Iris pigment epithelial cell (primary cell): ENCODE data around the gene ALS2.
"Not testable (repeated sequence)": the region's sequence is repeated elsewhere in the genome, so short reads cannot be mapped to it uniquely, and the experiment has no call there.

ENCODE experiments used
- DNase-seq: peaks from one replicate; pipeline ENCODE4 v3.0.0-alpha.2; 2011; ENCODE audit warnings: low read depth

ALS2 gene

GRCh38 chr2:201794294-201794693, 13.6 kb upstream of the ALS2 start:
- no peak for DNase-seq

DNA sequence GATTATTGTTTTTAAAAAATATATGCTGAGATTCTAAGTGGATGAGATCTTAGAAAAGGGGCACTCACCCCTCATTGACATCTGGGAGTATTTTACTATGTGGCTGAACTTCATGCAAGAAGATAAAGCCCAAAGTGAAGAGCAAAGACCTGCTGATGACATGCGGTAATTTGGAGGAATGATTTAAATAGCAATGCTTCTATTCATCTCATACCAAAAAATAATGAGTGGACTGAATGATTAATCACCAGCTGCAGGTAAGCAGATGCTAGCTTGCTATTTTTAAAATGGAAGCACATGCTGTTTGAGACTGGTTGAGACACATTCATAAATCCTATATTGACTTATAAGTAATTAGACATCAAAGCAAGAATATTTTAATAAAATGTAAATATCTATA, 12.9 kb upstream of the ALS2 start:
- no peak for DNase-seq

- DNase-seq, result no peak
These were observed 10.3 kb upstream of the ALS2 start for GRCh38 chr2:201790989-201791388.

GRCh38 chr2:201790291-201790690, 9.6 kb upstream of the ALS2 start:
- no peak for DNase-seq

DNA sequence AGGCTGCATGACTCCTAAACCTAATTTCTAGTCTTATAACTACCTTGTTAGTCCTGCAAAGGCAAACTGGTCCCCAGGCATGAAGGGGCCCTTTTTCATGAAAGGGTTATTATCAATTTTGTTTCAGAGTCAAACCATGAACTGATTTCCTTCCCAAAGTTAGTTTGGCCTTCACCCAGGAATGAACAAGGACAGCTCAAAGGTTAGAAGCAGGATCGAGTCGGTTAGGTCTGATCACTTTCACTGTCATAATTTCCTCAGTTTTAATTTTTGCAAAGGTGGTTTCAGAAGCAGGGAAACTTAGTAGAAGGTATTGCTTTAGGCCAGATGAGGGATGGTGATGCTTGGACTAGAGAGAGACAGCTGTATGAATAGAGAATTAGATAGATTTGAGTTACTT, 8.7 kb upstream of the ALS2 start:
- DNase-seq, result no peak

DNA sequence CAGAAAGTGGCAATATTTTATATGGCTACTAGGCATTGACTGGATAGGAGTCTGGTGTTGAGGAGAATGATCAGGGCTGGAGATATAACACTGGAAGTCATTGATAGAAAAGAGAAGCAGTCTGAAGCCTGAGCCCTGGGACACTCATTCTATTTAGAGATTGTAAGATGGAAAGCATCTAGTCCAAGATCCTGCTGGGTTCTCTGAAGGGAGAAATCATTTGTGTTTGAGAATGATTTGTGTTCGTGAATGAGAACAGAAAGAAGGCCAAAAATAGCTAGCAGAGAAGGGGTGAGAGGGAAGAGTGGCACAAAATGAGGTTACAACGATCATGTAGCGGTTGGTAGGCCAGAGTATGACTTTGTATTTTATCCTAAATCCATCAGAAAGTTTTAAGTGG, 7.6 kb upstream of the ALS2 start:
- DNase-seq, result no peak

DNA sequence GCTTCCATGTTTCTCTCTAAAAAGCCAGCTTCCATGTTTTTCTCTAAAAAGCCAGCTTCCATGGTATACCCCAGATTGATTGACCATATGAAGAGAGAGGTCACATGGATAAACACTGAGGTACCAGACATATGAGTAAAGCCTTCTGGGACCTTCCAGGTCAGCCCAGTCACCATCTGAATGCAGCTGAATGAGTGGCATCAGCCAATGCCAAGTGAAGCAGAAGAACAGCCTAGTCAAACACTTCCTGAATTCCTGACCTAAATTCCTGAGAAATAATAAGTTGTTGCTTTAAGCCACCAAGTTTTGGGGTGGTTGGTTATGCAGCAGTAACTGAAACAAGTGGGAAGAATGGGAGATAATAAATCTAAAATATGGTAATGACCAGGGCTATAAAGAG, 5.7 kb upstream of the ALS2 start:
- DNase-seq, result peak; percentile 32

DNA sequence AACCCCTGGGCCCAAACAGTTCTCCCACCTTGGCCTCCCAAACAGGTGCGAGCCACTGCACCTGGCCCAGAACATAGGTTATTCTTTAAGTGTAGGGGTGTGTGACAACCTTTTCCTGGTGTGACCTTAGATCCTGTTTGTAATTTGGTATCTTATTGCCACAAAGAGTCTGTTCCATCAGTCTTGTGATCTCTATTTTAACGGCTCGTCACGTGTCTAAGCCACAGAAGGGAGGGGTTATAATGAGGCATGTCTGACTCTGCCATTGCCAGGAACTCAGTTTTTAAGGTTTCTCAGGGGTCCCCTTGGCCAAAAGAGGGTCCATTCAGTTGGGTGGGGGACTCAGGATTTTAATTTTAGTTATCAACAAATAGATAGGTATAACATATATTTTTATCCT, 4.4 kb upstream of the ALS2 start:
- DNase-seq, result no peak

GRCh38 chr2:201784563-201784962, 3.8 kb upstream of the ALS2 start:
- no peak for DNase-seq

- DNase-seq, result no peak
These were observed 871 bp upstream of the ALS2 start for GRCh38 chr2:201781557-201782051.

DNA sequence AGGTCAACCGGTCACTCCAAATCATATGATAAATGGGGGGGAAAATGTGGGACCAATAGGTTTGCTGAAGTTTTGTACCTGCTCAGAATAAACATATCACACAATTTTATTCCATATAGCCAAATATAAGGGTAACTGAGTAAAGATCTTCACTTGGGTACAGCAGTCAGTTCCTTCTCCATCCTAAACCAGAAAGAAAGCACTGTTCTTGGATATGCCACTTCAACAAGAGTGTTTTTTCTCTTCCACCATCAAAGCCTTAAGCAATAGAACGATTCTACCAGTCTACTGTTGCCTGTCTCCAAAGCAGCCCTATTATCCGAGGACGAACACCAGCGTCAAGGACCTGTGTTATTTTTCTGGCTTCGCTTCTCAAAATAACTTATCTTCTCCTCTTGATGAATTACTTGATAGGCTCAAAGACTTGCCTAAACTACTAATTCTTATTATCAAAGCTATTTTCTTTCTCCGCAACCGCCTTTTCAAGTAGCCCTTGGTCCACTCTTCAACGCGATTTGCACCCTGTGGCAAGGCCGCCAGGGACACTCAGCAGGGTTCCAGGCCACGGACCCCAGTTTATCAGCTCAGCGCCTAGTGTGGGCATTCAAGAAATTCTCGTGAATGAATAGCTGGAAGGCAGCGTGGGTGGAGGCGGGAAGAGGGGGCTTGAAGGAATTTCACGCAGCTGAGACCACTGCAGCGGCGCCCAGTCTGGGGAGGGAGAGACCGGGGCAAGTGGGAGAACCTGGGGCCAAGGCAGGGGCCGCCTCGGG, 646 bp downstream of the ALS2 start:
- peak; percentile 21 for DNase-seq

- DNase-seq, result no peak
These were observed 2.9 kb downstream of the ALS2 start for GRCh38 chr2:201777869-201778268.

DNA sequence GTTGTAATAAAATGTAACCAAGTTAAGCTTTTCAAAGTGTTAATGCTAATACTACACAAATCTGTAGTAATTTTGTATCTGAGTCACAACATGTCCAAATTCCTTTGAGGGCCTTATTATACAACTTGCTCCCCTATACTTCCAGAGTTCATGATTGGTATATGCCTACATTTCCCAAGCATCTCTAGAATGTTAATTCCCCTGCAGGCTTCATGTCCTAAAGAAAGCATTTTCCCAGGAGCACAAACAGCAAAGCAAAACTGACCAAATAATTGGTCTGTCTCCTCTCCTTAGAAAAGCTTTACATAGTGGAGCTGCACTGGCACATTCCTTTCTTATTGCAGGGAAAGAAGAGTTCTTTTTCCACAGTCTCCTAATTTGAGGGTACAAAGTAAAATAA, 3.7 kb downstream of the ALS2 start:
- DNase-seq, result no peak

DNA sequence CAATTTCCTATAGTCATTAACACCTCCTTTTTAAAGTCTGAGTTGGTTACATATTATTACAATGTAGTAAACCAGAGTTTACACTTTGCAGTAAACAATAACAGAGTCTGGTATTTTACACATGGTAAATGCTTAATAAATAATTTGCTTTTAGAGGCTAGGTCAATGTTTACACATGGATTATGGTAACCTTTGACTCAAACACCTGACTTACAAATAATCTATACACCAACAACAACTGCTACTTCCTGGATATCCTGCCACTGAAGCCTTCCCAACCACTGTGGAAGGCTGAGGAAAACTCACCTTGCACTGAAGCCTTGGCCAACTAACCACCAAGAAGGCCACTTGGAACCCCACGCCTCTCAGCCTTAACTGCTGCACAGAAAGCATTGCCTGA, 5.4 kb downstream of the ALS2 start:
- DNase-seq, result no peak

DNA sequence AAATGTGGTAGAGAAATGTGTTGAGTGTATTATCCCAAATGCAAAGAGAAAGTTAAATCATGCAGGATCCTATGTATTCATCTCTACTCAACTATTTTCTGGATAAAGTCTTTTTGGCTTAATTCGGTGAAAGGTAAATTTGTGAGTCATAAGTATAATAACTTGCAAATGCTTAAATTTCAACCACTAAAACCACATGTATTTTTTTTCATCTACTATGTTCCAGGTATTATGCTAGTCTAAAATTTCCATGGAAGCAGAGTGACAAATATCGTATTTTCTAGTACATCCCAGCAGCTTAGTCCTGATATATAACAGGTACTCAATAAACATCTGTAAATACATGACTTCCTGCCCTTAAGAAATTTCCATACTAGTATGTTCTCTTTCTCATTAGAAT, 6.2 kb downstream of the ALS2 start:
- no peak for DNase-seq

GRCh38 chr2:201773990-201774389, 6.7 kb downstream of the ALS2 start:
- DNase-seq, result no peak

GRCh38 chr2:201769666-201770373, 10.9 kb downstream of the ALS2 start:
- no peak for DNase-seq

DNA sequence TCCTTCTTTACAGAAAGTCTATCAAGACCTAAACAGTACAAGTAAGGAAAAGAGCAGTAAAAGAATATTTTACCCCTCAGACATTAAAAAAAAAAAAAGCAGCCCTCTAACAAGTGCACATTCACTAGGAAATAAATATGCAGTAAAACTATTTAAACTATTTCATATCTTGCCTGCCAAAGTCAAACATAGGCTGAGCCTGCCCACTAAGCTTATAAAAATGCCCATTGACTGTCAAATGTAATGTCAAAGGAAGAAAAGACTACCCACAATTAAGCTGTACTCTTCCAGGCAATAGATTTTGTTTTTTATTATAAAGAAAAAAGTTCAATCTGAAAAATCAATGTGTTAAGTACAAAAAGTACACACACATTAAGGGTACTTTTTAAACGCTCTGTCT, 11.8 kb downstream of the ALS2 start:
- DNase-seq, result peak; percentile 68

DNA sequence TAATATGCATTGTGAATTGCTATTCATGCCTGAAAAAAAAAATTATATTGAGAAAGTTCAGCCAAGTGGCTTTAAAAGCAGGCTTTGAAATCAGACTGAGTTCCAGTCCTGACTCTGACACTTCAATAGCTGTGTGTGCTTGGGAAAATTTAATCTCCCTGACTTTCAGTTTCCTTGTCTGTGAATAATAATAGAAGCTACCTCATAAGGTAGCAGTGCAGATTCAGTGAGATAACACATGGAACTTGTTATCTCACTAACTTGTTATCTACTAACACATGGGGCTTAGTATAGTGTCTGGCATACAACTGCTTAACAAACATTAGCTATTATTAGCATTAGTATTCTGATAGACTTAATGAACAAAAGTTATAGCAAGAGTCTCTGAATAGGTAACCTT, 14.9 kb downstream of the ALS2 start:
- no peak for DNase-seq

DNA sequence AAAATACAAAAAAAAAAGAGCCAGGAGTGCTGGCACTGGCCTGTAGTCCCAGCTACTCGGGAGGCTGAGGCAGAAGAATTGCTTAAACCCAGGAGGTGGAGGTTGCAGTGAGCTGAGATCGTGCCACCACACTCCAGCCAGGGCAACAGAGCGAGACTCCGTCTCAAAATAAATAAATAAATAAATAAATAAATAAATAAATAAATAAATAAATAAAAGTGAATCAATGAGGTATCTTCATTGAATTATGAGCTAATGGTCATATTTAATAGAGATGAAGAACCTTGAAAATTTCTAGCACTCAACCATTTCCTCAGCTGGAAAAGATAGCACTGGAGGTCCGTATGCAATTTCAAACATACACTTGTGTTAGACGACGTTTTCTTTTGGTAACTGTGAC, 16.3 kb downstream of the ALS2 start:
- DNase-seq, result not testable (repeated sequence)

- DNase-seq, result no peak
These were observed 19.6 kb downstream of the ALS2 start for GRCh38 chr2:201761101-201761500.

DNA sequence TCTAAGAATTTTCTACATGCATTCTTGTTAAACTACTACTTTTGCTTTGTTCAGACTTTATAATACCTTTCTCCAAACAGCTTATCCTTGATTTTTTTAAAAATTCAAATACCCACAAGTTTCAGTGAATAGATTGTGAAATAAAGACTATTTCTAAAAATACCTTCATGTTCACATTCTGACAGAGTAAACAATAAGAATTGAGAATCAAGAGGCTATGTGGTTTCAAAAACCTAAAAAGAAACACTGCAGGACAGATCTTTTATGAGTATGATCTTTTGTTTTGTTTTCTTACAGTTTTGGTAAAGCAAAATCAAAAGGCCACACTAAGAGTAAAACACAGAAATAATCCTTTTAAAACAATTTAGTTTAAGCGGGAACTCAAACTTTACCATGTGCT, 21.2 kb downstream of the ALS2 start:
- DNase-seq, result no peak

- DNase-seq, result no peak
These were observed 21.9 kb downstream of the ALS2 start for GRCh38 chr2:201758873-201759272.

- DNase-seq, result no peak
These were observed 22.5 kb downstream of the ALS2 start for GRCh38 chr2:201758234-201758633.
